Fibroblast of villous mesenchyme (primary cell): ENCODE measurements around the gene EXOC4. TPM values are rescaled to one million over a fixed set of nuclear protein-coding genes. Genes with fewer than 3 reads are reported as not detected.

ENCODE experiments used
- DNase-seq: peaks from one replicate; pipeline ENCODE4 v3.0.0-alpha.2; 2010; ENCODE audit warnings: low read depth
- H3K4me3 ChIP-seq: 2 replicates; pipeline ENCODE4 v1.5.1; 2011; ENCODE audit warnings: low read depth, mild to moderate bottlenecking, low read length
- total RNA-seq: library from RNA; depleted of rRNA; stranded (reverse); fragments of >200 nt; gene quantifications from 2 replicates; pipeline ENCODE4 v1.2.3, GENCODE V29; 2012
- TF ChIP-seq, protein P1 (sequence below): IDR thresholded peaks from 2 replicates; pipeline ENCODE4 v1.5.1; 2012; ENCODE audit warnings: low read depth, mild to moderate bottlenecking, low read length; ENCODE audit not compliant: insufficient read depth

Gene EXOC4
- total RNA-seq, 1 donor, result 106 TPM

DNA sequence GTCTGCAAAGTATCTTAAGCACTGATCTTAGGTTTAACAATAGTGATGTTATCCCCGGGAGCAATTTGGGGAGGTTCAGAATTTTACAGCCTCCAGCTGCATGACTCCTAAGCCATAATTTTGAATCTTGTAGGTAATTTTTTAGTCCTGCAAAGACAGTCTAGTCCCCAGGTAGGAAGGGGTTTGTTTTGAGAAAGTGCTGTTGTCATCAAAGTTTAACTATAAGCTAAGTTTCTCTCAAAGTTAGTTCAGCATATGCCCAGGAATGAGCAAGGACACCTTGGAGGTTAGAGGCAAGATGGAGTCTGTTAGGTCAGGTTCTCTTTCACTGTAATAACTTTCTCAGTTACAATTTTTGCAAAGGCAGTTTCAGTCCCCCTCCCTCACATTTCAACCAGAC is 795.3 kb downstream of the EXOC4 start:
- TF ChIP-seq, protein P1, sequence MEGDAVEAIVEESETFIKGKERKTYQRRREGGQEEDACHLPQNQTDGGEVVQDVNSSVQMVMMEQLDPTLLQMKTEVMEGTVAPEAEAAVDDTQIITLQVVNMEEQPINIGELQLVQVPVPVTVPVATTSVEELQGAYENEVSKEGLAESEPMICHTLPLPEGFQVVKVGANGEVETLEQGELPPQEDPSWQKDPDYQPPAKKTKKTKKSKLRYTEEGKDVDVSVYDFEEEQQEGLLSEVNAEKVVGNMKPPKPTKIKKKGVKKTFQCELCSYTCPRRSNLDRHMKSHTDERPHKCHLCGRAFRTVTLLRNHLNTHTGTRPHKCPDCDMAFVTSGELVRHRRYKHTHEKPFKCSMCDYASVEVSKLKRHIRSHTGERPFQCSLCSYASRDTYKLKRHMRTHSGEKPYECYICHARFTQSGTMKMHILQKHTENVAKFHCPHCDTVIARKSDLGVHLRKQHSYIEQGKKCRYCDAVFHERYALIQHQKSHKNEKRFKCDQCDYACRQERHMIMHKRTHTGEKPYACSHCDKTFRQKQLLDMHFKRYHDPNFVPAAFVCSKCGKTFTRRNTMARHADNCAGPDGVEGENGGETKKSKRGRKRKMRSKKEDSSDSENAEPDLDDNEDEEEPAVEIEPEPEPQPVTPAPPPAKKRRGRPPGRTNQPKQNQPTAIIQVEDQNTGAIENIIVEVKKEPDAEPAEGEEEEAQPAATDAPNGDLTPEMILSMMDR, result no peak
- no peak for DNase-seq
- no peak overlapping the region for H3K4me3 ChIP-seq

DNA sequence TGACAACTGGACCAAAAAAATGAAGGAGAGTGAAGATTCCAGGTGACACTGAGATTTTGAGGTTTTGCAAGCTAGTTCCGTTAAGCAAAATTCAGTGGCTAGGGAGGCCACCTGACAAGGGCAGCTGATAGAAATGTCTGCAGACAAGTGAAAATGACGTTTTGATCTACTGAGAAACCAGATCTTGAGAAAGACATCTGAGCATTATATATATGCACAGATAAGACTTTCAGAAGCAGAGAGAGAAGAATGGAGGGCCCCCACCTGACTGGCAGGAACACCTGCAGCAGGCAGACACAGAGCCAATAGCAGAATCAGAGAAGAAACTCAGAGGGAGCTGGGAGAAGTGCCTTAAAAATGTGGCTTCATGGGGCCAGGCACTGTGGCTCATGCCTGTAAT is 798.1 kb downstream of the EXOC4 start:
- TF ChIP-seq, protein P1, result no peak
- no peak overlapping the region for H3K4me3 ChIP-seq
- DNase-seq, result no peak

DNA sequence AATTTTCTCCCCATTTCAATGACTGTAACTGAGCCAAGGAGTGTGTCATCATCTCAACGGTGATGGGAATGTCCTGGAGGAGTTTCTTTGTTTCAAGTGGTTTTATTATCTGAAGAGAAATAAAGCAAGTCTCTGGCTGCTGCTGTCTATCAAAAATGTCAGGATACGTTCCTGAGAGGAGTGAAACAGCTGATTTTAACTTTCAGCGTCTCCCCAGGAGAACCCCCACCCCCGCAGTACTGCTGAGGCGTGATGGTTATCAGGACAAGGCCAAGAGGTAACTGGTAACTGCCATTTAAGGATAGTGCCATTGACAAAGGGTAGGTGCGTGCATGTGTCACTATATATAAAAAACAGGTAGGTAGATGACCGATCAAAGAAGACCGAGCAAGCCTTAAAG is 803.9 kb downstream of the EXOC4 start:
- TF ChIP-seq, protein P1, result no peak
- no peak for DNase-seq
- H3K4me3 ChIP-seq, result no peak overlapping the region

DNA sequence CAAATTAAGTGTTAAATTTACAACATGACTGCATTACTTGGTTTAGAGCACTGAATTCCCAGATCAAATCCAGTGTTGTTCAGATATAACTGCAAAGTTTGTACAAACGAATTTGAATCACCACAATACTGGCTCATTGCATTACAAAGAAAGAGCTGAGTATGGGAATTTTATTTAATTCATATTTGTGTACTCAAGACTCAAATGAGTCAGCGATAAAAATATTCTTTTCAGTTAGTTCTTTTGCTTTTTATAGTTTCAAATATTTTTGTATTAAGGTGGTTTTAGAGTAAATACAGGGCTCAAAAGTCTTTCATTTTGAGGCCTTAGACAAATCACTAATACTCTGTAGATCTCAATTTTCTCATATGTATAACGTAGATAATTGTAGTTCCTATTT is 805.6 kb downstream of the EXOC4 start:
- TF ChIP-seq, protein P1, result no peak
- DNase-seq, result no peak
- no peak overlapping the region for H3K4me3 ChIP-seq

DNA sequence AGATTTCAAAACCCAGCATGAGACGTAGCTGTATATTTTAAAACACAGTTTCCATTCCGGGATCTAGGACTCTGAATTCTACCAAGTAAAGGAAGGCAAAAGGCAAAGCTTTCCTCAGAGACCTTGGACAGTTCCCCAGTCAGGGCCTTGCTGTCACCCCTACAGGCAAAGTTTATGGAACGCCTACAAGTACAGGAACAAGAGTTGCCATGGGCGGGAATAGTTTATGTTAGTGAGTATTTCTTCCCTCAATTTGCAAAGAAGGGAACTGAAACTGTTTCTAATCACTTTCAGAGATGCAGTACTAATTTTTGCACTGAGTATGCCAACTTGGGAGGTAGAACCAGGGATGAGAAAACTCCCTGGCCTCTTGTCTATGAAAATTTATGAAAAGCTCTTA is 806.1 kb downstream of the EXOC4 start:
- no peak for DNase-seq
- no peak overlapping the region for H3K4me3 ChIP-seq
- TF ChIP-seq, protein P1, result no peak

DNA sequence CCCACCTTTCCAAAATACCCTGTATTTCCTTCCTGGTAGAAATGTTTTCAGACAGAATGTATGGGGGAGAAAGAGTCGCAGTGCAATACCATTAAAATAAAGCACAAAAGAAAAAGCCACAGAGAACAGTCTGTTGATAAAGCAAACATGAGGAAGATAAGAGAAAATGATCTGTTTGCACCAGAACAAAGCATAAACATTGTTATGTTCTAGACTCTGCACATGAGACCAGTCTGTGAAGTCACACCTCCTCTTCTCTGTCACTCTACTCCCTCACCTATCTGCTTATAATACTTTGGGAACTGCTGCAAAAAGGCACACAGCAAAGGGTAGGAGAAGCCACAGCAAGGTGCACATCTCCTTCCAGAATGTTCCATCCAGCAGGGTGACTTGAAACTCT is 807.0 kb downstream of the EXOC4 start:
- no peak for DNase-seq
- no peak overlapping the region for H3K4me3 ChIP-seq
- TF ChIP-seq, protein P1, result no peak

DNA sequence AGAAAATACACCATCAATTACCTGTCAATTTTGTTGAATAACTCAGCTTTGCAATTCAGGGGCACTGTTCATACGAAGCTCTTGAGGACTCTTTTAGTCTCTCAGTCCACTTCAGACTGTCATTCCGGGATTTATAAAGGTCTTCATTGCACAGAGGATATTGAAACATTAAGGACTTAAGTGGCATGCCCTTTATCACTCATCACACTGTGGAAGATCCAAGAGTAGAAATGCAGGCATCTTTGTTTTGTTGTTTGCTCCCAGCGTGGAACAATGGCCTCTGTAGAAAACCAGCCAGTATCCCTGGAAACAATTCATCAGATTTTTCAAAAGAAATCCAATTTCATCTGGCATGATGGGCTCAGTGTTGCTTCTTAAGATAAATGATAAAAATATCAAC is 808.0 kb downstream of the EXOC4 start:
- no peak for DNase-seq
- no peak overlapping the region for H3K4me3 ChIP-seq
- TF ChIP-seq, protein P1, result no peak
